ENCODE data around the gene TMPRSS9.

- no peak for TF ChIP-seq EZH2 (IDR thresholded peaks at IDR 0.05; ENCODE audit: borderline replicate concordance, low read length)
- no peak for TF ChIP-seq CTCF (IDR thresholded peaks at IDR 0.05; ENCODE audit: low read length)
Observed at GRCh38 chr19:2337329-2337707, 22.7 kb upstream of the TMPRSS9 start.
